H1 (cell line): Measurements from ENCODE around the gene WDR64. TPM values are rescaled to one million over a fixed set of nuclear protein-coding genes. Genes with fewer than 3 reads are reported as not detected.

Experiments
- CTCF ChIA-PET: fragments of 300-600 bp; sonication (Branson Sonifier 250); formaldehyde crosslinking; loops from one replicate; lab custom pipeline; 2021; ENCODE audit not compliant: partially characterized antibody; lab: Charles Lee
- POLR2A ChIA-PET: fragments of 300-600 bp; sonication (Branson Sonifier 250); formaldehyde crosslinking; loops from one replicate; lab custom pipeline; 2021; ENCODE audit warnings: inconsistent platforms; ENCODE audit not compliant: partially characterized antibody; lab: Charles Lee
- DNase-seq, 2 experiments: peaks; one replicate each; pipeline versions ENCODE4 v3.0.0 to v3.0.0-alpha.2; 2010 to 2022; ENCODE audit warnings: low spot score in 2 of 2, low read depth in 1 of 2, mixed read lengths in 1 of 2
- FAIRE-seq: peaks from 2 replicates; lab custom pipeline; 2011; peaks lifted over from hg19 to GRCh38; lab: Jason Lieb, UNC
- H2AFZ ChIP-seq: 2 replicates; pipeline ENCODE4 v1.8.1; 2012; ENCODE audit warnings: low read length, inconsistent platforms
- H2AK5ac ChIP-seq: 2 replicates; pipeline ENCODE4 v1.6.1; 2013; ENCODE audit warnings: low read depth, low read length
- H2BK120ac ChIP-seq: replicated peaks from 2 replicates; pipeline ENCODE3; 2013; ENCODE audit warnings: low read depth, low read length, inconsistent platforms
- H2BK12ac ChIP-seq: 2 replicates; pipeline ENCODE4 v1.6.1; 2013; ENCODE audit warnings: low read depth, low read length
- H2BK15ac ChIP-seq: 2 replicates; pipeline ENCODE4 v1.6.1; 2013; ENCODE audit warnings: low read length
- H2BK20ac ChIP-seq: 2 replicates; pipeline ENCODE4 v1.6.1; 2013; ENCODE audit warnings: low read length
- H2BK5ac ChIP-seq: 2 replicates; pipeline ENCODE4 v1.6.1; 2013; ENCODE audit warnings: low read depth, low read length
- H3K14ac ChIP-seq: 2 replicates; pipeline ENCODE4 v1.6.1; 2013; ENCODE audit warnings: inconsistent platforms; ENCODE audit not compliant: insufficient read length
- H3K18ac ChIP-seq: 2 replicates; pipeline ENCODE4 v1.6.1; 2013; ENCODE audit warnings: low read length; ENCODE audit errors: extremely low read depth
- H3K23ac ChIP-seq: 2 replicates; pipeline ENCODE4 v1.6.1; 2013; ENCODE audit warnings: inconsistent platforms; ENCODE audit not compliant: insufficient read length
- H3K23me2 ChIP-seq: 2 replicates; pipeline ENCODE4 v1.6.1; 2013; ENCODE audit warnings: low read depth, low read length
- H3K27ac ChIP-seq: 2 replicates; pipeline ENCODE4 v1.6.1; 2011; ENCODE audit warnings: low read depth, low read length, inconsistent platforms
- H3K27me3 ChIP-seq, 4 experiments: replicated peaks in 1 of 4; 1 replicate in 1 of 4; 2 replicates in 3 of 4; pipeline versions ENCODE4 v1.6.1 to v1.8.1; 2011 to 2013; ENCODE audit warnings: low read length in 3 of 4, mild to moderate bottlenecking in 3 of 4, inconsistent platforms in 2 of 4, mixed read lengths in 2 of 4, moderate library complexity in 1 of 4; ENCODE audit not compliant: control insufficient read depth in 3 of 4, insufficient read depth in 3 of 4; ENCODE audit errors: extremely low read depth in 1 of 4
- H3K36me3 ChIP-seq, 4 experiments: 2 replicates each; pipeline versions ENCODE4 v1.6.1 to v1.8.1; 2011 to 2013; ENCODE audit warnings: mild to moderate bottlenecking in 4 of 4, low read length in 3 of 4, moderate library complexity in 2 of 4, control low read depth in 1 of 4, inconsistent platforms in 1 of 4; ENCODE audit not compliant: insufficient read depth in 4 of 4, control insufficient read depth in 2 of 4
- H3K4ac ChIP-seq: replicated peaks from 2 replicates; pipeline ENCODE3; 2013; ENCODE audit warnings: low read length, low read depth, mixed read lengths, inconsistent platforms; ENCODE audit not compliant: insufficient read length
- H3K4me1 ChIP-seq, 4 experiments: replicated peaks in 1 of 4; 1 replicate in 1 of 4; 2 replicates in 3 of 4; pipeline versions ENCODE4 v1.6.1 to v1.8.1; 2011 to 2013; ENCODE audit warnings: low read length in 3 of 4, inconsistent platforms in 2 of 4, mixed read lengths in 1 of 4; ENCODE audit not compliant: insufficient read depth in 4 of 4, control insufficient read depth in 3 of 4
- H3K4me2 ChIP-seq, 2 experiments: 2 replicates each; pipeline versions ENCODE4 v1.6.1 to v1.8.1; 2011 to 2013; ENCODE audit warnings: low read depth in 2 of 2, low read length in 2 of 2, control low read depth in 1 of 2, inconsistent platforms in 1 of 2, mild to moderate bottlenecking in 1 of 2; ENCODE audit not compliant: insufficient read depth in 1 of 2
- H3K4me3 ChIP-seq, 4 experiments: fragments of 200-600, 300-600 bp in 1 of 4; sonication (generic), shearing (Covaris generic), sonication (Bioruptor Twin) in 1 of 4; 2 replicates each; pipeline versions ENCODE4 v1.5.1 to v1.8.1; 2011 to 2016; ENCODE audit warnings: low read length in 4 of 4, low read depth in 3 of 4, control low read depth in 2 of 4, inconsistent platforms in 2 of 4, mild to moderate bottlenecking in 2 of 4, mixed read lengths in 1 of 4, moderate library complexity in 1 of 4; ENCODE audit not compliant: insufficient read depth in 2 of 4; ENCODE audit errors: extremely low read depth in 1 of 4
- H3K56ac ChIP-seq: replicated peaks from 2 replicates; pipeline ENCODE3; 2013; ENCODE audit warnings: low read depth, mild to moderate bottlenecking, mixed read lengths, low read length, inconsistent platforms; ENCODE audit not compliant: insufficient read length
- H3K79me1 ChIP-seq: 2 replicates; pipeline ENCODE4 v1.6.1; 2013; ENCODE audit warnings: low read depth, low read length, control low read depth
- H3K79me2 ChIP-seq, 2 experiments: 2 replicates each; pipeline versions ENCODE4 v1.6.1 to v1.8.1; 2012 to 2013; ENCODE audit warnings: low read length in 2 of 2, mild to moderate bottlenecking in 2 of 2, inconsistent platforms in 1 of 2; ENCODE audit not compliant: insufficient read depth in 2 of 2, control insufficient read depth in 1 of 2
- H3K9ac ChIP-seq, 4 experiments: replicated peaks in 1 of 4; 1 replicate in 1 of 4; 2 replicates in 3 of 4; pipeline versions ENCODE4 v1.6.1 to v1.8.1; 2011 to 2013; ENCODE audit warnings: low read depth in 3 of 4, low read length in 3 of 4, control low read depth in 2 of 4, mild to moderate bottlenecking in 2 of 4, moderate library complexity in 2 of 4, inconsistent platforms in 1 of 4; ENCODE audit errors: extremely low read depth in 1 of 4
- H3K9me3 ChIP-seq, 2 experiments: 2 replicates each; pipeline versions ENCODE4 v1.6.1 to v1.8.1; 2012 to 2013; ENCODE audit warnings: mild to moderate bottlenecking in 2 of 2, moderate library complexity in 2 of 2, control low read depth in 1 of 2, inconsistent platforms in 1 of 2, low read depth in 1 of 2, low read length in 1 of 2, mixed read lengths in 1 of 2; ENCODE audit not compliant: insufficient read depth in 2 of 2
- H4K20me1 ChIP-seq, 2 experiments: replicated peaks in 1 of 2; 2 replicates each; pipeline versions ENCODE3 to v1.8.1; 2011 to 2013; ENCODE audit warnings: inconsistent platforms in 2 of 2, low read length in 2 of 2, mild to moderate bottlenecking in 1 of 2; ENCODE audit not compliant: insufficient read depth in 2 of 2, control insufficient read depth in 1 of 2
- H4K5ac ChIP-seq: 2 replicates; pipeline ENCODE4 v1.6.1; 2013; ENCODE audit warnings: low read length, low read depth, mixed read lengths, inconsistent platforms; ENCODE audit not compliant: insufficient read length
- H4K8ac ChIP-seq: 2 replicates; pipeline ENCODE4 v1.8.0; 2013; ENCODE audit warnings: mild to moderate bottlenecking, moderate library complexity, low read length, inconsistent platforms; ENCODE audit not compliant: insufficient read depth; ENCODE audit errors: extremely low read depth
- H4K91ac ChIP-seq: replicated peaks from 2 replicates; pipeline ENCODE3; 2013; ENCODE audit warnings: low read length, mixed read lengths, inconsistent platforms; ENCODE audit not compliant: insufficient read length
- ATF2 ChIP-seq: IDR thresholded peaks from 2 replicates; pipeline ENCODE4 v1.6.1; 2012; ENCODE audit warnings: low read length, inconsistent platforms
- BACH1 ChIP-seq: IDR thresholded peaks from 2 replicates; pipeline ENCODE4 v1.6.1; 2012; ENCODE audit warnings: low read length, improper control_type of control experiment
- CTCF ChIP-seq, 3 experiments: IDR thresholded peaks; 1 replicate in 2 of 3; 2 replicates in 1 of 3; pipeline versions ENCODE4 v1.5.1 to v1.6.1; 2011; ENCODE audit warnings: low read length in 3 of 3, mild to moderate bottlenecking in 3 of 3, inconsistent platforms in 2 of 3, low read depth in 1 of 3, moderate library complexity in 1 of 3; ENCODE audit not compliant: insufficient read depth in 1 of 3; ENCODE audit errors: control extremely low read depth in 1 of 3
- FOSL1 ChIP-seq: IDR thresholded peaks from 2 replicates; pipeline ENCODE4 v1.6.1; 2011; ENCODE audit warnings: mild to moderate bottlenecking, low read depth, low read length, moderate library complexity; ENCODE audit not compliant: insufficient read depth
- KDM1A ChIP-seq: fragments of 200-600, 300-600 bp; sonication (generic); IDR thresholded peaks from 2 replicates; pipeline ENCODE4 v1.7.1; 2016; ENCODE audit warnings: mild to moderate bottlenecking, low read length, borderline replicate concordance
- NRF1 ChIP-seq: IDR thresholded peaks from 2 replicates; pipeline ENCODE4 v1.6.1; 2011; ENCODE audit warnings: mild to moderate bottlenecking, low read depth, low read length, improper control_type of control experiment
- PHF8 ChIP-seq: fragments of 200-600 bp; sonication (generic); conservative IDR thresholded peaks from 2 replicates; pipeline ENCODE4 v1.7.1; 2012; ENCODE audit warnings: low read depth, mild to moderate bottlenecking, inconsistent platforms, low read length, moderate library complexity
- SP1 ChIP-seq: IDR thresholded peaks from 2 replicates; pipeline ENCODE4 v1.6.1; 2011; ENCODE audit warnings: low read depth, low read length
- SUZ12 ChIP-seq: fragments of 200-600 bp; sonication (generic); IDR thresholded peaks from 2 replicates; pipeline ENCODE4 v1.6.1; 2012; ENCODE audit warnings: mild to moderate bottlenecking, inconsistent platforms, low read length, moderate library complexity, mixed read lengths
- YY1 ChIP-seq: IDR thresholded peaks from 2 replicates; pipeline ENCODE4 v1.6.1; 2011; ENCODE audit warnings: low read depth, mild to moderate bottlenecking, low read length
- polyA plus RNA-seq, 7 experiments: library from polyadenylated mRNA; depleted of rRNA in 3 of 7; stranded (reverse) in 5 of 7; unstranded in 2 of 7; fragments of >200 nt in 5 of 7; fragments of 200-250 nt in 2 of 7; gene quantifications; 1 replicate in 5 of 7; 2 replicates in 1 of 7; 4 replicates in 1 of 7; pipeline versions ENCODE4 v1.2.1 to v1.2.3, GENCODE V29; 2011 to 2013; ENCODE audit warnings: missing spikeins in 2 of 7, mixed read lengths in 2 of 7
- total RNA-seq: library from RNA; stranded (reverse); fragmentation: NEBNext Ultra II Directional; extraction: Animal tissue kit (Norgen Biotek cat#: 25700); gene quantifications from 2 replicates; pipeline ENCODE4 v1.2.1, GENCODE V29; 2021

Gene WDR64
- total and polyA plus RNA-seq, 2 of the 8 experiments (the other 6 are each of a cell fraction or from before 2014, with no cell fraction given): 0.02 TPM; not detected in 1

- DNase-seq (no peak), FAIRE-seq (no peak)
- Histone ChIP-seq H3K9ac (no peak overlapping the region), H3K4me3 (no peak overlapping the region), H2BK15ac (no peak overlapping the region), H3K23ac (no peak overlapping the region), H3K36me3 (peaks cover 0 to 19% (median 7%) of the 10 kb centered on the region in 4 experiments; a peak in 5 of 8 replicates), H3K14ac (no peak overlapping the region), H3K9me3 (no peaks in the 10 kb centered on the region), H3K23me2 (peaks cover 5% of the 10 kb centered on the region), H3K18ac (no peak overlapping the region), H4K91ac (no peak overlapping the region), H4K20me1 (no peaks in the 10 kb centered on the region), H2BK12ac (no peak overlapping the region), H3K4me1 (peaks cover 0 to 6% (median under 1%) of the 10 kb centered on the region in 4 experiments; a peak in 2 of 7 replicates), H4K8ac (no peak overlapping the region), H2BK120ac (no peak overlapping the region), H3K4me2 (no peak overlapping the region), H2BK20ac (no peak overlapping the region), H2BK5ac (no peak overlapping the region), H3K27me3 (no peaks in the 10 kb centered on the region), H3K4ac (no peak overlapping the region), H4K5ac (no peak overlapping the region), H3K79me2 (peaks cover 5 to 17% of the 10 kb centered on the region in 2 experiments; a peak in 3 of 4 replicates), H3K79me1 (peaks cover 5% of the 10 kb centered on the region; the same call in 1 of the 2 replicates), H2AK5ac (no peak overlapping the region), H3K56ac (no peak overlapping the region), H3K27ac (no peak overlapping the region), H2AFZ (no peak overlapping the region)
- ChIA-PET CTCF (interaction anchor here (1.2 to 1.5 kb wide), 2 partner anchors 235 to 241 kb away, joined by 5 to 6 read pairs; no protein-coding TSS in a partner anchor), POLR2A (interaction anchor here (1.3 kb wide), 1 partner anchor 252 kb away, joined by 4 read pairs; no protein-coding TSS in a partner anchor)
- TF ChIP-seq BACH1 (no peak), FOSL1 (no peak), ATF2 (no peak), PHF8 (no peak), CTCF (IDR thresholded peaks at IDR 0.05; ENCODE audit: control extremely low read depth in 1 of 3, insufficient read depth in 1 of 3, low read depth in 1 of 3, low read length in 3 of 3) (no peak), SP1 (no peak), YY1 (no peak), SUZ12 (no peak), KDM1A (no peak), NRF1 (no peak)
These were observed 194.3 kb downstream of the WDR64 start for GRCh38 chr1:241846375-241846774.
